ENCODE measurements around the gene JMJD8.

JMJD8 gene

DNA sequence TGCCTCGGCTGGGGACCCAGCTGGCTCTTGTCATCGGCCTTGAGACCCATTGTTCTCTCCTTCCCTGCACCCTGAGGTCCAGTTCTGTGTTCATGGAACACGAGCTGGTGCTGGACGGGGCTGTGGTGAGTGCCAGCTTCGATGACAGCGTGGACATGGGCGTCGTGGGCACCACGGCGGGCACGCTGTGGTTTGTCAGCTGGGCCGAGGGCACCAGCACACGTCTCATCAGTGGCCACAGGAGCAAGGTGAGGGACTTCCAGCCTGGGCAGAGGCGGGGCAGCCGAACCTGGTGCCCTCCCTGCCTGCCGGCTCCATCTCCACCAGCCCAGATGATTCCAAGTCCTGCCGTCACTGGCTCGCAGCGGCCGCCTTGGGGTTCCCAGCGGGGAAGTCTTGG lies 21.5 kb downstream of the JMJD8 start:
- TF ChIP-seq, protein P1, sequence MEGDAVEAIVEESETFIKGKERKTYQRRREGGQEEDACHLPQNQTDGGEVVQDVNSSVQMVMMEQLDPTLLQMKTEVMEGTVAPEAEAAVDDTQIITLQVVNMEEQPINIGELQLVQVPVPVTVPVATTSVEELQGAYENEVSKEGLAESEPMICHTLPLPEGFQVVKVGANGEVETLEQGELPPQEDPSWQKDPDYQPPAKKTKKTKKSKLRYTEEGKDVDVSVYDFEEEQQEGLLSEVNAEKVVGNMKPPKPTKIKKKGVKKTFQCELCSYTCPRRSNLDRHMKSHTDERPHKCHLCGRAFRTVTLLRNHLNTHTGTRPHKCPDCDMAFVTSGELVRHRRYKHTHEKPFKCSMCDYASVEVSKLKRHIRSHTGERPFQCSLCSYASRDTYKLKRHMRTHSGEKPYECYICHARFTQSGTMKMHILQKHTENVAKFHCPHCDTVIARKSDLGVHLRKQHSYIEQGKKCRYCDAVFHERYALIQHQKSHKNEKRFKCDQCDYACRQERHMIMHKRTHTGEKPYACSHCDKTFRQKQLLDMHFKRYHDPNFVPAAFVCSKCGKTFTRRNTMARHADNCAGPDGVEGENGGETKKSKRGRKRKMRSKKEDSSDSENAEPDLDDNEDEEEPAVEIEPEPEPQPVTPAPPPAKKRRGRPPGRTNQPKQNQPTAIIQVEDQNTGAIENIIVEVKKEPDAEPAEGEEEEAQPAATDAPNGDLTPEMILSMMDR (conservative IDR thresholded peaks at IDR 0.05; ENCODE audit: low read depth, low read length): no peak
- Histone ChIP-seq H3K27ac (no peak overlapping the region), H3K4me3 (IDR thresholded peaks at IDR 0.05; ENCODE audit: insufficient read depth, low read depth, low read length) (no peak overlapping the region), H3K79me2 (ENCODE audit: insufficient read depth, low read depth) (no peaks in the 10 kb centered on the region), H4K20me1 (ENCODE audit: insufficient read depth) (no peaks in the 10 kb centered on the region), H3K9ac (no peak overlapping the region), H3K4me1 (ENCODE audit: low read depth, poor library complexity, severe bottlenecking) (peaks cover 24% of the 10 kb centered on the region), H2AFZ (ENCODE audit: low read depth) (no peak overlapping the region), H3K4me2 (no peak overlapping the region), H3K27me3 (ENCODE audit: insufficient read depth, low read depth) (no peaks in the 10 kb centered on the region), H3K36me3 (ENCODE audit: insufficient read depth) (no peaks in the 10 kb centered on the region)

DNA sequence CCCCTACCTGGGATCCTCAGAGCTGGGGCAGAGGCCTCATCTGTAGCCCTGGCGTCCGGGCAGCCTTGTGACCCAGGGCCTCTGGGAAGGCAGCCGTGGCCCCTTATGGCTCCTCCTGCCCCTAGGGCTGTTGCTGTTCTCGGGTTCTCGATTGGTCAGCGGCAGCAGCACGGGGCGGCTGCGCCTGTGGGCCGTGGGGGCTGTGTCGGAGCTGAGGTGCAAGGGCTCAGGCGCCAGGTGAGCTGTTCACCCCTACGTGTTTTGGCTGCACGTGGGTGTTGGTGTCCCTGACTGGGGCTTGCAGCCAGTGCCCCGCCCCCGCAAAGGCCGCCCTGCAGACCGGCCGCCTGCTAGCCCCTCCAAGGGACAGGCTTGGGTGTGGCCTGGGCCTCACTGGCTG lies 22.0 kb downstream of the JMJD8 start:
- H3K27me3 ChIP-seq (ENCODE audit: insufficient read depth, low read depth): no peaks in the 10 kb centered on the region
- TF ChIP-seq, protein P1 (conservative IDR thresholded peaks at IDR 0.05; ENCODE audit: low read depth, low read length): no peak
- peaks cover 20% of the 10 kb centered on the region for H3K4me1 ChIP-seq (ENCODE audit: low read depth, poor library complexity, severe bottlenecking)
- no peak overlapping the region for H3K4me3 ChIP-seq (IDR thresholded peaks at IDR 0.05; ENCODE audit: insufficient read depth, low read depth, low read length)
- H3K79me2 ChIP-seq (ENCODE audit: insufficient read depth, low read depth): no peaks in the 10 kb centered on the region
- no peaks in the 10 kb centered on the region for H4K20me1 ChIP-seq (ENCODE audit: insufficient read depth)
- H3K36me3 ChIP-seq (ENCODE audit: insufficient read depth): no peaks in the 10 kb centered on the region
- H3K27ac ChIP-seq: no peak overlapping the region
- no peak overlapping the region for H2AFZ ChIP-seq (ENCODE audit: low read depth)
- H3K4me2 ChIP-seq: no peak overlapping the region
- no peak overlapping the region for H3K9ac ChIP-seq

DNA sequence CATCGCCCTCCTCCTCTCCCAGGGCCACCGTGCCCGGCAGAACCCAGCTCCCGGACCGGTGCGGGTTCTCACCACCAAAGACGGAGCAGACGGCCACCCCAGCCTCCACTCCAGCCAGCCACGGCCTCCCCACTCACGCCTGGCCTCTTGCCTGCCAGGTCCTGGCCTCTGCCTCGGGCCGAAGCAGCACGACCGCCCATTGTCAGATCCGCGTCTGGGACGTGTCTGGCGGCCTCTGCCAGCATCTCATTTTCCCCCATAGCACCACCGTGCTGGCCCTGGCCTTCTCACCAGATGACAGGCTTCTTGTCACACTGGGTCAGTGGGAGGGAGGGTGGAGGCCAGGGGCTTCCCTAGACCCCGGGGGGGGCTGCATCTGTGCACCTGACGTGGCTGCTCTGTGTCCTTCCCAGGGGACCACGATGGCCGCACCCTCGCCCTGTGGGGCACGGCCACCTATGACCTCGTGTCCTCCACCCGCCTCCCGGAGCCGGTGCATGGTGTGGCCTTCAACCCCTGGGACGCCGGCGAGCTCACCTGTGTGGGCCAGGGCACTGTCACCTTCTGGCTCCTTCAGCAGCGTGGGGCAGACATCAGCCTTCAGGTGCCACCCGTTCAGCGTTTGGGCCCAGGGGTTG lies 22.8 kb downstream of the JMJD8 start:
- Histone ChIP-seq H4K20me1 (ENCODE audit: insufficient read depth) (no peaks in the 10 kb centered on the region), H3K4me3 (IDR thresholded peaks at IDR 0.05; ENCODE audit: insufficient read depth, low read depth, low read length) (no peak overlapping the region), H3K79me2 (ENCODE audit: insufficient read depth, low read depth) (no peaks in the 10 kb centered on the region), H3K4me1 (ENCODE audit: low read depth, poor library complexity, severe bottlenecking) (peaks cover 20% of the 10 kb centered on the region), H3K27me3 (ENCODE audit: insufficient read depth, low read depth) (no peaks in the 10 kb centered on the region), H2AFZ (ENCODE audit: low read depth) (peak overlapping the region; percentile 27; the same call in 1 of the 2 replicates), H3K4me2 (peak overlapping the region; percentile 49), H3K9ac (no peak overlapping the region), H3K27ac (no peak overlapping the region), H3K36me3 (ENCODE audit: insufficient read depth) (no peaks in the 10 kb centered on the region)
- TF ChIP-seq, protein P1 (conservative IDR thresholded peaks at IDR 0.05; ENCODE audit: low read depth, low read length): peak; percentile 30; the same call in 1 of the 2 replicates

DNA sequence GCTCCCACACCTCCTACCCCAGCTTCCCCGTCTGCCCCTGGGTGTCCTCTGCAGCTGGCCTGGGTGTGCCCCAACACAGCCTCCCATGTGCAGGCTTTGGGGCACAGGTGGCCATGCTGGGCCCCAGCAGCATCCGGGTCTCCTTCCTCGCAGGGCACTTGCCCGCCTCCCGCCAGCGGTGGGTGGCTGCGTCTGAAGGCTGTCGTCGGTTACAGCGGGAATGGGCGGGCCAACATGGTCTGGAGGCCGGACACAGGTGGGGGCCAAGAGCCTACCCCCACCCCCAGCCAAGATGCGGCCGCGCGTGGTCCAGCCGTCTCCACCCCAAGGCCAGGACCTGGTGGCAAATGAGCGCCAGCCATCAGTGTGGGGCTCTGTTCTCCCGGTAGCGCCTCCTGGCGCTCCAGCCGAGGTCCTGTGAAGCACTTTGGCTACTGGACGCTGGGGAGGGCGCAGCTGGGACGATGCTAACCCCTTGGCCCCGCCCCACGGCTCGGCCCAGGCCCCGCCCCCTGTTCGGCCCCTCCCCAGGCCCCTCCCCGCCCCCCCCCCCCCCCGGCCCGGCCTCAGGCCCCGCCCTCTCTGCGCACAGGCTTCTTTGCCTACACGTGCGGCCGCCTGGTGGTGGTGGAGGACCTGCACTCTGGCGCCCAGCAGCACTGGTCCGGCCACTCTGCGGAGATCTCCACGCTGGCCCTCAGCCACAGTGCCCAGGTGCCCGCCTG lies 23.5 kb downstream of the JMJD8 start:
- H3K9ac ChIP-seq: peak overlapping the region; percentile 43; the same call in 1 of the 2 replicates

More for the DNA sequence above, 23.5 kb downstream of the JMJD8 start:
- Histone ChIP-seq H3K4me2 (peak overlapping the region; percentile 55), H4K20me1 (ENCODE audit: insufficient read depth) (no peaks in the 10 kb centered on the region), H3K27me3 (ENCODE audit: insufficient read depth, low read depth) (no peaks in the 10 kb centered on the region), H3K79me2 (ENCODE audit: insufficient read depth, low read depth) (no peaks in the 10 kb centered on the region), H3K27ac (peak overlapping the region; percentile 50), H3K4me1 (ENCODE audit: low read depth, poor library complexity, severe bottlenecking) (peaks cover 20% of the 10 kb centered on the region), H3K4me3 (IDR thresholded peaks at IDR 0.05; ENCODE audit: insufficient read depth, low read depth, low read length) (no peak overlapping the region), H2AFZ (ENCODE audit: low read depth) (peak overlapping the region; percentile 49; the same call in 1 of the 2 replicates), H3K36me3 (ENCODE audit: insufficient read depth) (no peaks in the 10 kb centered on the region)
- TF ChIP-seq, protein P1 (conservative IDR thresholded peaks at IDR 0.05; ENCODE audit: low read depth, low read length): no peak; the same call in 1 of the 2 replicates
